T-helper 1 cell treated with Interleukin-12 subunit alpha and Interleukin-12 subunit beta and Interleukin-4 antibody, amounts not matched to agents 30 ng/mL and 1 ng/mL, for 36 hours (primary cell): ENCODE results near the gene UNKL. TPM values are rescaled to one million over a fixed set of nuclear protein-coding genes. Genes with fewer than 3 reads are reported as not detected.
"Not testable (repeated sequence)": the region's sequence is repeated elsewhere in the genome, so short reads cannot be mapped to it uniquely, and the experiment has no call there.

ENCODE experiments used
- intact Hi-C: fragments of 100-400 bp; cut with micrococcal nuclease; formaldehyde crosslinking; loops from one replicate; pipeline ENCODE4 v1.15.1; 2024
- total RNA-seq: library from RNA; stranded (reverse); gene quantifications from 2 replicates; pipeline ENCODE4 v1.2.3, GENCODE V29; 2022

Gene UNKL
- total RNA-seq, 1 donor from 2014 or later: 43.3 TPM

GRCh38 chr16:1330260-1330914 lies 84.1 kb downstream of the UNKL start:
- intact Hi-C loops: no loop called here

GRCh38 chr16:1328961-1329360 lies 85.5 kb downstream of the UNKL start:
- intact Hi-C loops: not testable (repeated sequence)

- intact Hi-C loops: not testable (repeated sequence)
Observed at GRCh38 chr16:1328136-1328535, 86.4 kb downstream of the UNKL start.

- intact Hi-C loops: no loop called here
Observed at GRCh38 chr16:1327619-1327947, 86.9 kb downstream of the UNKL start.

- intact Hi-C loops: no loop called here
Observed at GRCh38 chr16:1326946-1327618, 87.4 kb downstream of the UNKL start.

- intact Hi-C loops: no loop called here
Observed at GRCh38 chr16:1326391-1326790, 88.1 kb downstream of the UNKL start.

- intact Hi-C loops: no loop called here
Observed at GRCh38 chr16:1325673-1326371, 88.7 kb downstream of the UNKL start.

GRCh38 chr16:1325261-1325660 lies 89.2 kb downstream of the UNKL start:
- intact Hi-C loops: no loop called here

GRCh38 chr16:1324286-1324826 lies 90.1 kb downstream of the UNKL start:
- intact Hi-C loops: no loop called here

- intact Hi-C loops: no loop called here
Observed at GRCh38 chr16:1323296-1324239, 90.9 kb downstream of the UNKL start.

- intact Hi-C loops: no loop called here
Observed at GRCh38 chr16:1322407-1322806, 92.1 kb downstream of the UNKL start.

GRCh38 chr16:1320658-1321240 lies 93.8 kb downstream of the UNKL start:
- intact Hi-C loops: no loop called here

- intact Hi-C loops: no loop called here
Observed at GRCh38 chr16:1320097-1320496, 94.4 kb downstream of the UNKL start.

- intact Hi-C loops: no loop called here
Observed at GRCh38 chr16:1319041-1319440, 95.5 kb downstream of the UNKL start.

- intact Hi-C loops: no loop called here
Observed at GRCh38 chr16:1318268-1318545, 96.3 kb downstream of the UNKL start.

GRCh38 chr16:1317479-1318267 lies 96.8 kb downstream of the UNKL start:
- intact Hi-C loops: no loop called here

- intact Hi-C loops: no loop called here
Observed at GRCh38 chr16:1316033-1316405, 98.5 kb downstream of the UNKL start.

GRCh38 chr16:1315081-1316032 lies 99.1 kb downstream of the UNKL start:
- intact Hi-C loops: no loop called here

GRCh38 chr16:1314399-1315068 lies 100.0 kb downstream of the UNKL start:
- intact Hi-C loops: no loop called here
